Memory B cell (primary cell): ENCODE measurements around the gene PNPLA1.

Experiments used
- ATAC-seq: fragments of 150-1000 bp; cut with Tn5 transposase; 2 replicates; pipeline ENCODE4 v1.10.0; 2021; ENCODE audit warnings: low read depth, mild to moderate bottlenecking, moderate library complexity
- DNase-seq, 2 donors: peaks; one replicate each; pipeline ENCODE4 v3.0.0; 2022; ENCODE audit warnings: low spot score in 2 of 2
- H3K27ac Mint-ChIP-seq: one replicate; pipeline ENCODE4 v1.8.0; 2022; ENCODE audit warnings: mild to moderate bottlenecking, moderate library complexity, mixed read lengths
- H3K27me3 Mint-ChIP-seq: one replicate; pipeline ENCODE4 v1.8.0; 2022; ENCODE audit warnings: mixed read lengths
- H3K36me3 Mint-ChIP-seq: one replicate; pipeline ENCODE4 v1.8.0; 2022; ENCODE audit warnings: mild to moderate bottlenecking, mixed read lengths
- H3K4me1 Mint-ChIP-seq: one replicate; pipeline ENCODE4 v1.8.0; 2022; ENCODE audit warnings: mixed read lengths
- H3K4me3 Mint-ChIP-seq: one replicate; pipeline ENCODE4 v1.8.0; 2022; ENCODE audit warnings: mild to moderate bottlenecking, moderate library complexity, mixed read lengths
- H3K9me3 Mint-ChIP-seq: one replicate; pipeline ENCODE4 v1.8.0; 2022; ENCODE audit warnings: mixed read lengths

The PNPLA1 gene

GRCh38 chr6:36306375-36306774 is 36.5 kb downstream of the PNPLA1 start:
- Mint-ChIP-seq H3K27ac (no peak overlapping the region), H3K36me3 (no peaks in the 10 kb centered on the region), H3K4me1 (peaks cover 4% of the 10 kb centered on the region), H3K27me3 (peaks cover 8% of the 10 kb centered on the region), H3K9me3 (peaks cover 2% of the 10 kb centered on the region), H3K4me3 (no peak overlapping the region)
- ATAC-seq (no peak), DNase-seq (no peak)

- Mint-ChIP-seq H3K9me3 (peaks cover 2% of the 10 kb centered on the region), H3K27ac (no peak overlapping the region), H3K4me1 (peaks cover 10% of the 10 kb centered on the region), H3K36me3 (no peaks in the 10 kb centered on the region), H3K27me3 (peaks cover 3% of the 10 kb centered on the region), H3K4me3 (no peak overlapping the region)
- no peak for DNase-seq
- ATAC-seq = no peak
Measured at GRCh38 chr6:36308514-36308913, 38.7 kb downstream of the PNPLA1 start.

GRCh38 chr6:36309203-36309602 is 39.3 kb downstream of the PNPLA1 start:
- Mint-ChIP-seq H3K4me3 (no peak overlapping the region), H3K27ac (no peak overlapping the region), H3K27me3 (peaks cover 3% of the 10 kb centered on the region), H3K4me1 (peaks cover 12% of the 10 kb centered on the region), H3K36me3 (no peaks in the 10 kb centered on the region), H3K9me3 (peaks cover 2% of the 10 kb centered on the region)
- ATAC-seq (no peak), DNase-seq (no peak)

GRCh38 chr6:36309900-36310299 is 40.0 kb downstream of the PNPLA1 start:
- H3K4me1 Mint-ChIP-seq = peaks cover 13% of the 10 kb centered on the region
- no peak overlapping the region for H3K4me3 Mint-ChIP-seq

GRCh38 chr6:36312854-36313648 is 43.2 kb downstream of the PNPLA1 start:
- peak; percentile 19 to 22 for DNase-seq
- peaks cover 2% of the 10 kb centered on the region for H3K9me3 Mint-ChIP-seq
- H3K4me3 Mint-ChIP-seq = peak overlapping the region; percentile 37
- peaks cover 5% of the 10 kb centered on the region for H3K27me3 Mint-ChIP-seq
- H3K4me1 Mint-ChIP-seq = peaks cover 13% of the 10 kb centered on the region
- no peaks in the 10 kb centered on the region for H3K36me3 Mint-ChIP-seq
- H3K27ac Mint-ChIP-seq = no peak overlapping the region
- ATAC-seq = peak; percentile 96

More at GRCh38 chr6:36309900-36310299, 40.0 kb downstream of the PNPLA1 start:
- Mint-ChIP-seq H3K9me3 (peaks cover 2% of the 10 kb centered on the region), H3K36me3 (no peaks in the 10 kb centered on the region), H3K27ac (no peak overlapping the region), H3K27me3 (peaks cover 3% of the 10 kb centered on the region)
- ATAC-seq (no peak), DNase-seq (no peak)

- ATAC-seq (no peak), DNase-seq (no peak)
- peaks cover 13% of the 10 kb centered on the region for H3K4me1 Mint-ChIP-seq
- peaks cover 2% of the 10 kb centered on the region for H3K9me3 Mint-ChIP-seq
- H3K4me3 Mint-ChIP-seq = no peak overlapping the region
- H3K27me3 Mint-ChIP-seq = peaks cover 5% of the 10 kb centered on the region
- H3K27ac Mint-ChIP-seq = no peak overlapping the region
- no peaks in the 10 kb centered on the region for H3K36me3 Mint-ChIP-seq
Measured at GRCh38 chr6:36313649-36313936, 43.7 kb downstream of the PNPLA1 start.

GRCh38 chr6:36314221-36315014 is 44.6 kb downstream of the PNPLA1 start:
- H3K4me3 Mint-ChIP-seq = no peak overlapping the region
- H3K4me1 Mint-ChIP-seq = peaks cover 13% of the 10 kb centered on the region
- no peak for ATAC-seq
- no peaks in the 10 kb centered on the region for H3K36me3 Mint-ChIP-seq
- no peak overlapping the region for H3K27ac Mint-ChIP-seq
- peaks cover 5% of the 10 kb centered on the region for H3K27me3 Mint-ChIP-seq
- no peak for DNase-seq
- peaks cover 2% of the 10 kb centered on the region for H3K9me3 Mint-ChIP-seq

- no peak overlapping the region for H3K27ac Mint-ChIP-seq
- ATAC-seq = no peak
Measured at GRCh38 chr6:36315921-36316320, 46.1 kb downstream of the PNPLA1 start.

GRCh38 chr6:36317623-36318022 is 47.8 kb downstream of the PNPLA1 start:
- Mint-ChIP-seq H3K9me3 (no peaks in the 10 kb centered on the region), H3K27ac (no peak overlapping the region), H3K4me1 (peaks cover 12% of the 10 kb centered on the region), H3K27me3 (peaks cover 3% of the 10 kb centered on the region), H3K36me3 (no peaks in the 10 kb centered on the region), H3K4me3 (no peak overlapping the region)
- ATAC-seq (no peak), DNase-seq (no peak)

More at GRCh38 chr6:36315921-36316320, 46.1 kb downstream of the PNPLA1 start:
- DNase-seq = no peak
- H3K36me3 Mint-ChIP-seq = no peaks in the 10 kb centered on the region
- H3K9me3 Mint-ChIP-seq = no peaks in the 10 kb centered on the region
- H3K27me3 Mint-ChIP-seq = peaks cover 5% of the 10 kb centered on the region
- peaks cover 13% of the 10 kb centered on the region for H3K4me1 Mint-ChIP-seq
- H3K4me3 Mint-ChIP-seq = no peak overlapping the region

- DNase-seq (no peak), ATAC-seq (no peak)
- Mint-ChIP-seq H3K27me3 (peaks cover 2% of the 10 kb centered on the region), H3K27ac (no peak overlapping the region), H3K4me3 (no peak overlapping the region), H3K9me3 (no peaks in the 10 kb centered on the region), H3K4me1 (peaks cover 3% of the 10 kb centered on the region), H3K36me3 (no peaks in the 10 kb centered on the region)
Measured at GRCh38 chr6:36318690-36319435, 49.0 kb downstream of the PNPLA1 start.

- no peaks in the 10 kb centered on the region for H3K4me1 Mint-ChIP-seq
- H3K9me3 Mint-ChIP-seq = no peaks in the 10 kb centered on the region
- no peak overlapping the region for H3K4me3 Mint-ChIP-seq
- H3K27ac Mint-ChIP-seq = no peak overlapping the region
- ATAC-seq (no peak), DNase-seq (no peak)
- H3K36me3 Mint-ChIP-seq = no peaks in the 10 kb centered on the region
- peaks cover 2% of the 10 kb centered on the region for H3K27me3 Mint-ChIP-seq
Measured at GRCh38 chr6:36319436-36319762, 49.5 kb downstream of the PNPLA1 start.

GRCh38 chr6:36319821-36320220 is 50.0 kb downstream of the PNPLA1 start:
- no peak overlapping the region for H3K27ac Mint-ChIP-seq
- DNase-seq = no peak
- peaks cover 2% of the 10 kb centered on the region for H3K27me3 Mint-ChIP-seq
- H3K4me3 Mint-ChIP-seq = no peak overlapping the region
- no peaks in the 10 kb centered on the region for H3K36me3 Mint-ChIP-seq
- H3K9me3 Mint-ChIP-seq = no peaks in the 10 kb centered on the region
- no peaks in the 10 kb centered on the region for H3K4me1 Mint-ChIP-seq
- ATAC-seq = no peak

GRCh38 chr6:36320475-36320874 is 50.6 kb downstream of the PNPLA1 start:
- Mint-ChIP-seq H3K36me3 (no peaks in the 10 kb centered on the region), H3K27me3 (peaks cover 2% of the 10 kb centered on the region), H3K4me3 (no peak overlapping the region), H3K4me1 (no peaks in the 10 kb centered on the region), H3K9me3 (no peaks in the 10 kb centered on the region), H3K27ac (no peak overlapping the region)
- DNase-seq (no peak), ATAC-seq (no peak)

GRCh38 chr6:36322591-36322990 is 52.7 kb downstream of the PNPLA1 start:
- DNase-seq = no peak
- no peaks in the 10 kb centered on the region for H3K9me3 Mint-ChIP-seq

More at GRCh38 chr6:36322591-36322990, 52.7 kb downstream of the PNPLA1 start:
- ATAC-seq = no peak
- Mint-ChIP-seq H3K27me3 (peaks cover 2% of the 10 kb centered on the region), H3K4me3 (no peak overlapping the region), H3K36me3 (no peaks in the 10 kb centered on the region), H3K27ac (no peak overlapping the region), H3K4me1 (peaks cover 3% of the 10 kb centered on the region)
